T-helper 1 cell (primary cell): ENCODE data around the gene LKAAEAR1.
A peak's percentile ranks its signal among the peaks of the same experiment; 100 is the strongest.

Experiments used
- DNase-seq, 5 donors: peaks; one replicate each; pipeline ENCODE4 v3.0.0-alpha.2; 2012 to 2020

Gene LKAAEAR1

GRCh38 chr20:64077876-64078551 is 6.2 kb downstream of the LKAAEAR1 start:
- DNase-seq: peak; percentile 39 to 84 (median 55)

GRCh38 chr20:64077541-64077875 is 6.7 kb downstream of the LKAAEAR1 start:
- DNase-seq: no peak

- peak in 2 of 5 donors; percentile 25 to 51 for DNase-seq
Measured at GRCh38 chr20:64077094-64077493, 7.1 kb downstream of the LKAAEAR1 start.

GRCh38 chr20:64076061-64076997 is 7.9 kb downstream of the LKAAEAR1 start:
- no peak for DNase-seq

GRCh38 chr20:64075556-64075955 is 8.6 kb downstream of the LKAAEAR1 start:
- DNase-seq: no peak

GRCh38 chr20:64074963-64075362 is 9.2 kb downstream of the LKAAEAR1 start:
- DNase-seq: no peak

- DNase-seq: no peak
Measured at GRCh38 chr20:64074184-64074789, 9.9 kb downstream of the LKAAEAR1 start.

- DNase-seq: no peak
Measured at GRCh38 chr20:64073476-64074183, 10.6 kb downstream of the LKAAEAR1 start.

- no peak for DNase-seq
Measured at GRCh38 chr20:64072498-64073063, 11.6 kb downstream of the LKAAEAR1 start.

- no peak for DNase-seq
Measured at GRCh38 chr20:64071341-64072332, 12.6 kb downstream of the LKAAEAR1 start.

- no peak for DNase-seq
Measured at GRCh38 chr20:64070244-64070993, 13.8 kb downstream of the LKAAEAR1 start.

GRCh38 chr20:64069614-64070243 is 14.5 kb downstream of the LKAAEAR1 start:
- peak in 1 of 5 donors; percentile 31 for DNase-seq

- no peak for DNase-seq
Measured at GRCh38 chr20:64069209-64069613, 15.0 kb downstream of the LKAAEAR1 start.

GRCh38 chr20:64068386-64069208 is 15.6 kb downstream of the LKAAEAR1 start:
- no peak for DNase-seq

- no peak for DNase-seq
Measured at GRCh38 chr20:64067733-64068307, 16.4 kb downstream of the LKAAEAR1 start.

GRCh38 chr20:64067005-64067632 is 17.1 kb downstream of the LKAAEAR1 start:
- no peak for DNase-seq

- DNase-seq: peak in 4 of 5 donors; percentile 27 to 93 (median 45)
Measured at GRCh38 chr20:64065974-64066343, 18.2 kb downstream of the LKAAEAR1 start.
